AG08395 (cell line): ENCODE data around the gene AIG1.
"Not testable (repeated sequence)": the region's sequence is repeated elsewhere in the genome, so short reads cannot be mapped to it uniquely, and the experiment has no call there.

Experiments used
- DNase-seq: peaks from one replicate; pipeline ENCODE4 v3.0.0; 2012; ENCODE audit warnings: mixed read lengths, low spot score

Gene AIG1

GRCh38 chr6:143279385-143279784 lies 218.7 kb downstream of the AIG1 start:
- DNase-seq = peak; percentile 37

DNA sequence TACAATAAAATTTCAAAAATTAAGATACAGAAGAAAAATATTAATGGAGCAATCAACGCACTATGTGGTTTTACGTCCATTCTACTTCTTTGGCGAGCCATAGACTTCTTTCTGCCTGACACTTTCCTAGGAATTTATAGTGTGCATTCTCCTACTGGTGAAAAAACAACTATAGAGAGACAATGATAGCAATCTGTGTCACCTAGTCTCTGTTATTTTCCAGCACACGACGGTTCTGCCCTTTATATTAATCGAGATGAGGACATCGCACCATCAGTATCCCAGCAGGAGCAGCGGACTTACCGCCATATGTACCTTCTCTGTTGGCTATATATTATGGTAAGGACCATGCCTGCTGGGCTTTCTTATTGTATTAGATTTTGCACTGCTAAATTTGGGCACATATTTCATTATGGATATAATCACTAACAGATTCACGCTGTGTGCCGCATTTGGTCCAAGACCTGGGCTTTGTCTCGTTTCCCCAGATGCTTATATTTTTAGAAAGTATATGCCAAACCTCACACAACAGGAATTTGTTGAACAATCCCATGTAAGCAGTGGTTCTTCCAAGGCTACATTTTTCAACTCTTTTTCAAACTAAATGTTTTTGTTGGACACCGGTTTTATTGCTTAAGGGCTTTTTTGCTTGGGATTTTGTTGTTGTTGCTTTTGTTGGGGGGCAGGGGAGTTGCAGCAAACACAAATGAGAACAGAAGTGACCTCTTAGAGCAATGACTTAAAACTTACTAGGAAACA lies 223.4 kb downstream of the AIG1 start:
- peak; percentile 63 for DNase-seq

DNA sequence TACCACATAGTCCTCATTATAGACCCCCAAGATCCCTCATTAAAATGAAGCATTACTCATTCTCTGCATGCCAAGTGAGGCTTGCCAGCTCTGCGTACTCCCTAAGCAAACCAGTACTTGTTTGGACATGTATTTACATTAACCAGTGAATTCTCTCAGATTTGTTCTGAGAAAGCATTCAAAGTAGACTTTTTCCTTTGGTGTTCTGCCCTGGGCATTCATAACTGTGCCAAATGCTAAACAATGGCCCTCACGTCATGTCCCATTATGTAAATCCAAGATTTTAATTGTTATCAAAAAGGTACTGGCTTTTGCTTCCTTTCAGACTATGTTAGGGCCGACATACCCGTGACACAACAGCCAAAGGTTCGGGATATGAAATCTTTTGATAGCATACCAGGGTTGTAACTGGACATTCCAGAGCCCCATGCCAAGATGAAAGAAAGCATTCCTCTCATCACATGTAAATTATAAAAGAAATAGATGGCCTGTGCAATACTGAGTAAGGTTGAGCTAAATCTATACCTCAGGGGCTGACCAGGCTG lies 225.6 kb downstream of the AIG1 start:
- no peak for DNase-seq

DNA sequence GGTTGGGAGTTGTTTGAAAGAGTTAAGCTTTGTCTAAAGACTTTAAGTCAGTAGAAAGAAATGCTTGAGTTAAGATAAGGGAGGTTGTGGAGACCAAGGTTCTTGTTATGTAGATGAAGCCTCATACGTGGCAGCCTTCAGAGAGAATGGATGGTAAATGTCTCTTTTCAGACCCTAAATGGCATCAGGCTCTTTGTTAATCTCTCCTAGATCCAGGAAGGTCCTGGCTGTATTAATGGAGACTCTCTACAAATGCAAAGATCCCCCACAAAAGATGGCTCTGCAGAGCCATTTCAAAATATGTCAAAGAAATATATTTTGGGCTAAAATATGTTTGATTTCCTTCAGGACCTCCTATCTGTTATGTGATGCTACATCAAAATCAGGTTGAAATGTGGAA lies 228.2 kb downstream of the AIG1 start:
- DNase-seq = no peak

DNA sequence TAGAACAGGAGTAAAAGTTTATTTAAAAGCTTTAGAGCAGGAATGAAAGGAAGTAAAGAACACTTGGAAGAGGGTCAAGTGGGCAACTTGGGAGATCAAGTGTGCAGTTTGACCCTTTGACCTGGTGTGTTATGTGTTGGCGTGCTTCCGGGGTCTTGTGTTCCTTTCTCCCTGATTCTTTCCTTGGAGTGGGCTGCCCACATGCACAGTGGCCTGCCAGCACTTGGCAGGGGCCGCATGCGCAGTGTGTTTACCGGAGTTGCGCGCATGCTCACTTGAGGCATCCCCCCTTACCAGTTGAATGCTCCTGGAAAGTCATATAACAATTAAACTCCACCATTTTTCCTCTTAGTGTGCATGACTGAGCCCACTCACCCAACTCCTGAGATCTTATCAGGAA lies 229.5 kb downstream of the AIG1 start:
- DNase-seq = no peak

- no peak for DNase-seq
Observed at GRCh38 chr6:143293523-143293922, 232.8 kb downstream of the AIG1 start.

GRCh38 chr6:143294265-143294860 lies 233.7 kb downstream of the AIG1 start:
- DNase-seq = no peak

DNA sequence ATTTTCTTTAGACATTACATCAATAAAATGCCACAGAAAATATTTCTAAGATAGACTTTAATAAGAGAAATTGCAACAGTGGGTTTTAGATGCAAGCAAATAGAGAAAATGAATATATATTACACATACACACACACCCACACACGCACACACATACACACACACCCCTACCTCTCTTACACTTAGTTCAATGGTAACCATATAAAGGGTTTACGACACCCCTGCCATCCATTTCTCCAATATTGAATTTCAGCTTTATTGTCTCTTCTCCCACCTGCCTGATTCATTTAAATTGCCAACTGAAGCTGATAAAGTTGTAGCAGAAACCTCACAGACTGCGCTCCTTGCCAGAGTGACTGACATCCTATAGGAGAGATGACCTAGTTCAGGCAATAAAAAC lies 235.2 kb downstream of the AIG1 start:
- DNase-seq = no peak

DNA sequence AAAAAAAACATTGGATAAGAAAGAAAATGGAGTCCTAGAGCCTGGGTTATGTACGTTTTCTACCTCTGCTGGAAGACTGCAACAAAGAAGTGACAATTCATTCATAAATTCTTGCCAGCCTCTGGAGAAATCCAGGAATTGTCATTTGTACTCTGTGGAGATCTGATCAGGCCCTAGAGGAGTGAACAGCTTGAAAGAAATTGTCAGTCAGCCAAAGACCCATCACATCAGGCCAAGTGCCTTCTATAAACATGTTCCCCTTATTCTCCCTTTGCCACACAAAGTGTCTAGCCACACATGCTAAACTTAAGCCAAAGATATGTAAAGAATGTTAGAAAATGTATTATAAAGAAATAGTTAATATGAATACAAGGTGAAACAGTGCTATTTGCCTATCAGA lies 237.4 kb downstream of the AIG1 start:
- DNase-seq = no peak

DNA sequence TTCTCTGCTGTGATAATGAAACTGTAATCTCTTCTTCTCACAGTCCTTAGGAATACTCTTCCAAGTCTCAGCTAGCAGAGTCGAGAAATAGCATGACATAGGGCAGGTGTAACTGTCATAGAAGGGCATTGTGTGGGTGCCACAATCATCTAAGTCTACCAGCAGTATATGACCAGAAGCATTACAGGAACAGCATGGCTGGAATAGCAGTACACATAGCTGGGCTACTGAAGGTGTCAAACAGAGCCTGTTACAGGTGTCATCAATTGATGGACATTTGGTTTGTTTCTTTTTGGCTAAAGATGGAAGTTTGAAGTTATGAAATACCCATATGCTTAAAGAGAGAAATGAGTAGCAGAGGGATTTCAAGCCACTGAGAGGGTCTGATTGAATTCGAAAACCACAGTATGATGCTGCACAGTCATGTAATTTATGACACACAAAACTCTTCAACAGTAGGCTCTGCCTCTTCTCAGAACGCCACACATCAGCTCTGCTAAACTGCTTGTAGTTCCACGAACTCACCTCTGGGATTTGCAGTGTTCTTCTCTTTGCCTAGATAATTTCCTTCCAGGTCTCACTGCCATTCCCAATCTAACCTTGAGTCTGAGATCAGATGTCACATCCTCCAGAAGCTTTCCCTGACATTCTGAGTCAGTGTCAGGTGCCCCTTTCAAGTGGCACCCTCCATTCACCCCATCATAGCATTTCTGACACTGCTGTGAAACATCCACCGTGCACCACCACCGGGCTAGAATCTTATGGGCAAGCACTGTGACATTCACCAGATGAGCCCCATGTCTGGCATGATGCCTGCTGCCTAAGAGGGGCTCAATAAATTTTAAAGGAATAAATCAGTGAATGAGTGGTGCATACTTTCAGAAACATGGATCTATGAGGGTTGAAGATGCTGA lies 238.8 kb downstream of the AIG1 start:
- no peak for DNase-seq

DNA sequence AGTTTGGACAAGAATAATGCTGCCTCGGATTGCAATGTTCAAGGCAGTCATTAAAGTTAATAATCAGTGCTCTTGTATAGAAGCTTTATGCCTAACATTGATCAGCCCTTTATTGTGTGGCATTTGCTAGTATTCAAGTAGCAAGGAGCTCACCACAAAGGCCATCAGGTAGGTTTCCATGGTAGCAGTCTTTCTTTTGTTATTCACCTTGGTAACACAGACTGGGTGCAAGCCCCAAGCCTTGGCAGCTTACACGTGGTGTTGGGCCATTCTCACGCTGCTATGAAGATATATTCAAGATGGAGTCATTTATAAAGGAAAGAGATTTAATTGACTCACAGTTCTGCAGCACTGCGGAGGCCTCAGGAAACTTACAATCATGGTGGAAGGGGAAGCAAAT lies 240.5 kb downstream of the AIG1 start:
- DNase-seq = no peak

DNA sequence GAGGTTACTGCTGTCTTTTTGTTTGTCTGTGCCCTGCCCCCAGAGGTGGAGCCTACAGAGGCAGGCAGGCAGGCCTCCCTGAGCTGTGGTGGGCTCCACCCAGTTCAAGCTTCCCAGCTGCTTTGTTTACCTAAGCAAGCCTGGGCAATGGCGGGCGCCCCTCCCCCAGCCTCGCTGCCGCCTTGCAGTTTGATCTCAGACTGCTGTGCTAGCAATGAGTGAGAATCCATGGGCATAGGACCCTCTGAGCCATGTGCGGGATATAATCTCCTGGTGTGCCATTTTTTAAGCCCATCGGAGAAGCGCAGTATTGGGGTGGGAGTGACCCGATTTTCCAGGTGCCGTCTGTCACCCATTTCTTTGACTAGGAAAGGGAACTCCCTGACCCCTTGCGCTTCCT lies 247.1 kb downstream of the AIG1 start:
- not testable (repeated sequence) for DNase-seq

DNA sequence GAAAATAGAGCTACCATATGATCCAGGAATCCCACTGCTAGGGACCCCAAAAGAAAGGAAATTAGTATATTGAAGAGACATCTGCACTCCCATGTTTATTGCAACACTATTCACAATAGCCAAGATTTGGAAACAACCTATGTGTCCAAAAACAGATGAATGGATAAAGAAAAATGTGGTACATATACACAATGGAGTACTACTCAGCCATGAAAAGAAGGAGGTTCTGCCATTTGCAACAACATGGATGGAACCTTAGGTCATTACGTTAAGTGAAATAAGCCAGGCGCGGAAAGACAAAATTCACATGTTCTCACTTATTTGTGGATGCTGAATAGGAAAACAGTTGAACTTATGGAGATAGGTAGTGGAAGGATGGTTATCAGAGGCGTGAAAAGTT lies 252.5 kb downstream of the AIG1 start:
- no peak for DNase-seq

GRCh38 chr6:143321491-143322086 lies 260.9 kb downstream of the AIG1 start:
- DNase-seq = no peak

- no peak for DNase-seq
Observed at GRCh38 chr6:143322386-143322785, 261.7 kb downstream of the AIG1 start.

GRCh38 chr6:143323729-143324470 lies 263.2 kb downstream of the AIG1 start:
- no peak for DNase-seq

DNA sequence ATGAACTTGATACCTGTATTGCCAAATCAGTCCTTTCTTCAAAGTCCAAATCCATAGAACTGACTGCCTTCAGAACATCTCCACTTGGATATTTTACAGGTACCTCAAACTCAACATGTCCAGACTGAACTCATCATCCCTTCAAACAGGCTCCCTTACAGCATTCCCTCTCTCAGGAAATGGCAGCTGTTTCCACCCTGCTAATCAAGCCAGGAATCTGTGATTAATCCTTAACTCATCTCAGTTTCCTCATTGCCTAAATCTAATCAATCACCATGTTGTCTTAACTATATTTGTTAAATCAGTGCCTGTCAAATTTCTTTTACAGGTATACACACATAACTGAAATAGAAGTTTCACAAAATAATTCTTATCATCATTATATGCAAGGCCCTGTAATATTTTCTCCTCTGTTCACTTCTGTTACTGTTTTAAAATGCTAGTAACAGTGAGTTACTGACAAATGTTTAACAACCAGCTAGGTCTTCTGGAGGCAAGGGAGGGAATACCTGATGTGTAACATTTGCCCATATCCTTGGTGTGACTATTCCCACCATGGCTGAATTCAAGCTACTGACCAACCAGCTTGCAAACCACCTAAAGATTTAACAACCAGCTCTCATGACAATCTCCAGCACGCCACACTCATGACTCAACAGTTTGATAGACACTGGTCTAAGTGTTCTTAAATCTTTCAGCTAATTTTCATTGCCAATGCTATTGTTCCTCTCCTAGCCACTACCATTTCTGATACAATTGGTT lies 264.9 kb downstream of the AIG1 start:
- peak; percentile 20 for DNase-seq

DNA sequence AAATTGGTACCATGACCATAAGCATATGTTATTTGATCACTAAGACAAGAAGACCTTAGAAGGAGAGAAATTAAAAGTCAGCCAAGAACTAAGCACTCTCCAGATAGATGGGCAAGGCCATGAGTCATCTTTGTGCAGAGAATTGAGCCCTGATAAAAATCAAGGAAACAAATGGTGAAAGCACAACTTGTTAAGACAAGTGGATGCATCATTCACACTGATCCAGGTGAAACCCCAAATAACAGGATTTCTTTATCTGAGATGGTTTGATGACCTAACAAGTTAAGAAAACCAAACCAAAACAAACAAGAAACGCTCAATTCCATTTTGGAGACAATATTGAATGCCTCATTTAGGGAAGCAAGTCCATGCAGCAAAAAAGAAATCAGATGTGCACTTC lies 268.2 kb downstream of the AIG1 start:
- DNase-seq = no peak

DNA sequence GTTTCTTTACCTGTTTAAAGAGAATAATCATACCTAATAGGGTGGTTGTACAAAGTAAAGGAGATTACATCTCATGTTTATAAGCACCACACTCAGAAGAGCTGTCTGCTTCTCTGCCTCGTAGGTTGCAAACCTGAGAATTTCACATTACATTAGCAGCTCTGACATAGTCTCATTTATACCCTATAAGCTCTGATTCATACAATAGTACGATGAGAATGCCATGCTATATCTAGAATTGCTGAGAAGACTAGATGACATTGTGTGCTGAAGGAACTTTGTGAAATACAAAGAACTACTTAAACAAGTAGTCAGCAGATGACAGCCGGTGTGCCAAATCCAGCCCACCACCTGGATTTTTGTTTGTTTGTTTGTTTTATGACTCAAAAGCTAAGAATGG lies 268.6 kb downstream of the AIG1 start:
- DNase-seq = no peak

DNA sequence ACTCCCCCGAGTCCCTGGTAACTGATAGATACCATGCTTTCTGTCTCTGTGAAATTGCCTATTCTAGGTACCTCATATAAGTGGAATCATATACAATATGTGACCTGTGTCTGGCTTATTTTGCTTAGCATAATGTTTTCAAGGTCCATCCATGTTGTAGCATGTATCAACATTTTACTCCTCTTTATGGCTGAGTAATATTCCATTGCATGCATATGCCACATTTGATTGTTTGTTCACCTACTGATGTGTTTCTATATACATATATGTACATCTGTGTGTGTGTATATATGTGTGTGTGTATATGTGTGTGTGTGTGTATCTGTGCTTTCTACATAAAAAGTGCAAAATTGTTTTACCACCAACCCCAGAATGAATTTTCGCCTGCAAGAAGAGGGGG lies 270.7 kb downstream of the AIG1 start:
- no peak for DNase-seq
